Erythroblast (primary cell): Measurements from ENCODE around the gene VEGFB.

Experiments
- GATA1 ChIP-seq: IDR thresholded peaks from 2 replicates; pipeline ENCODE4 v1.6.1; 2011; ENCODE audit warnings: low read depth, mild to moderate bottlenecking, control low read depth, low read length, moderate library complexity
- POLR2A ChIP-seq: IDR thresholded peaks from 2 replicates; pipeline ENCODE4 v1.6.1; 2011; ENCODE audit warnings: mild to moderate bottlenecking, low read length

GRCh38 chr11:64211181-64211872 is 23.1 kb upstream of the VEGFB start:
- TF ChIP-seq POLR2A (no peak), GATA1 (no peak)
